Keratinocyte (primary cell): ENCODE measurements around the gene CDKL4.

ENCODE experiments used
- EZH2 ChIP-seq: IDR thresholded peaks from one replicate; pipeline ENCODE4 v1.6.1; 2012; ENCODE audit warnings: inconsistent platforms, mild to moderate bottlenecking, low read length, moderate library complexity
- TF ChIP-seq, protein P1 (sequence below), 3 experiments: IDR thresholded peaks in 1 of 3; conservative IDR thresholded peaks in 1 of 3; optimal IDR thresholded peaks in 1 of 3; 2 replicates in 2 of 3; 3 replicates in 1 of 3; pipeline versions ENCODE3 to v1.5.1; 2011; ENCODE audit warnings: low read length in 3 of 3, mild to moderate bottlenecking in 3 of 3, moderate library complexity in 2 of 3, control low read depth in 1 of 3, inconsistent platforms in 1 of 3; ENCODE audit not compliant: insufficient read depth in 2 of 3; ENCODE audit errors: extremely low read depth in 1 of 3

DNA sequence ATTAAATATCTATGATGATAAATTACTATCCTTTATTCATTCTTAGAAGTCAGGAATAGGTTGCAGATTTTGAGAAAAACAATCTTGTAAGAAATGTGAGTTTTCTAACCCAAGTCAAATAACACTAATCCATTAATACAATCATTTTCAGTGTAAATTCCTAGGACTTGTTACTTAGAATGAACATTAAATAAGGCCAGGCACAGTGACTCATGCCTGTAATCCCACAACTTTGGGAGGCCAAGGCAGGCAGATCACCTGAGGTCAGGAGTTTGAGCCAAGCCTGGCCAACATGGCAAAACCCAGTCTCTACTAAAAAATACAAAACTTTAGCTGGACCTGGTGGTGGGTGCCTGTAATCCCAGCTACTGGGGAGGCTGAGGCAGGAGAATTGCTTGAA, 45.8 kb upstream of the CDKL4 start:
- TF ChIP-seq, protein P1, sequence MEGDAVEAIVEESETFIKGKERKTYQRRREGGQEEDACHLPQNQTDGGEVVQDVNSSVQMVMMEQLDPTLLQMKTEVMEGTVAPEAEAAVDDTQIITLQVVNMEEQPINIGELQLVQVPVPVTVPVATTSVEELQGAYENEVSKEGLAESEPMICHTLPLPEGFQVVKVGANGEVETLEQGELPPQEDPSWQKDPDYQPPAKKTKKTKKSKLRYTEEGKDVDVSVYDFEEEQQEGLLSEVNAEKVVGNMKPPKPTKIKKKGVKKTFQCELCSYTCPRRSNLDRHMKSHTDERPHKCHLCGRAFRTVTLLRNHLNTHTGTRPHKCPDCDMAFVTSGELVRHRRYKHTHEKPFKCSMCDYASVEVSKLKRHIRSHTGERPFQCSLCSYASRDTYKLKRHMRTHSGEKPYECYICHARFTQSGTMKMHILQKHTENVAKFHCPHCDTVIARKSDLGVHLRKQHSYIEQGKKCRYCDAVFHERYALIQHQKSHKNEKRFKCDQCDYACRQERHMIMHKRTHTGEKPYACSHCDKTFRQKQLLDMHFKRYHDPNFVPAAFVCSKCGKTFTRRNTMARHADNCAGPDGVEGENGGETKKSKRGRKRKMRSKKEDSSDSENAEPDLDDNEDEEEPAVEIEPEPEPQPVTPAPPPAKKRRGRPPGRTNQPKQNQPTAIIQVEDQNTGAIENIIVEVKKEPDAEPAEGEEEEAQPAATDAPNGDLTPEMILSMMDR (optimal IDR thresholded peaks at IDR 0.05 in 1 of 3, IDR thresholded peaks at IDR 0.05 in 1 of 3, conservative IDR thresholded peaks at IDR 0.05 in 1 of 3; ENCODE audit: extremely low read depth in 1 of 3, insufficient read depth in 2 of 3, low read length in 3 of 3): no peak
- TF ChIP-seq EZH2: no peak
